BJ (cell line): Measurements from ENCODE around the gene ATF7IP. TPM values are rescaled to one million over a fixed set of nuclear protein-coding genes. Genes with fewer than 3 reads are reported as not detected.
"Not testable (repeated sequence)": the region's sequence is repeated elsewhere in the genome, so short reads cannot be mapped to it uniquely, and the experiment has no call there.

Experiments
- CTCF ChIA-PET: fragments of 350-600 bp; formaldehyde crosslinking; extraction: SDS; loops from one replicate; lab custom pipeline; 2021; ENCODE audit warnings: antibody characterized with exemption, inconsistent platforms; lab: Yijun Ruan, JAX
- POLR2A ChIA-PET: fragments of 300-600 bp; sonication (Branson Sonifier 250); formaldehyde crosslinking; extraction: SDS; loops from one replicate; lab custom pipeline; 2021; ENCODE audit warnings: antibody characterized with exemption; lab: Charles Lee
- DNase-seq: peaks from one replicate; pipeline ENCODE4 v3.0.0-alpha.2; 2011; ENCODE audit warnings: low read depth
- H3K27me3 ChIP-seq: 2 replicates; pipeline ENCODE4 v1.6.0; 2011; ENCODE audit warnings: low read length; ENCODE audit not compliant: control insufficient read depth, insufficient read depth
- H3K36me3 ChIP-seq: 2 replicates; pipeline ENCODE4 v1.5.1; 2011; ENCODE audit warnings: low read length; ENCODE audit not compliant: control insufficient read depth, insufficient read depth
- H3K4me3 ChIP-seq: 2 replicates; pipeline ENCODE4 v1.5.1; 2011; ENCODE audit warnings: low read depth, mild to moderate bottlenecking, control low read depth, low read length
- CTCF ChIP-seq: IDR thresholded peaks from 2 replicates; pipeline ENCODE4 v1.5.1; 2011; ENCODE audit warnings: low read depth, mild to moderate bottlenecking, control low read depth, inconsistent platforms, low read length, moderate library complexity; ENCODE audit not compliant: insufficient read depth
- polyA minus RNA-seq: library from RNA; depleted of rRNA, polyadenylated mRNA; stranded (reverse); fragments of >200 nt; gene quantifications from 2 replicates; pipeline ENCODE4 v1.2.3, GENCODE V29; 2011; rRNA and poly(A)+ RNA removed
- polyA plus RNA-seq: library from polyadenylated mRNA; depleted of rRNA; stranded (reverse); fragments of >200 nt; gene quantifications from 2 replicates; pipeline ENCODE4 v1.2.3, GENCODE V29; 2011; rRNA removed

Gene ATF7IP
- 8.1 and 10.2 TPM in 2 replicates for polyA plus RNA-seq
- 32.6 and 42.2 TPM in 2 replicates for polyA minus RNA-seq

DNA sequence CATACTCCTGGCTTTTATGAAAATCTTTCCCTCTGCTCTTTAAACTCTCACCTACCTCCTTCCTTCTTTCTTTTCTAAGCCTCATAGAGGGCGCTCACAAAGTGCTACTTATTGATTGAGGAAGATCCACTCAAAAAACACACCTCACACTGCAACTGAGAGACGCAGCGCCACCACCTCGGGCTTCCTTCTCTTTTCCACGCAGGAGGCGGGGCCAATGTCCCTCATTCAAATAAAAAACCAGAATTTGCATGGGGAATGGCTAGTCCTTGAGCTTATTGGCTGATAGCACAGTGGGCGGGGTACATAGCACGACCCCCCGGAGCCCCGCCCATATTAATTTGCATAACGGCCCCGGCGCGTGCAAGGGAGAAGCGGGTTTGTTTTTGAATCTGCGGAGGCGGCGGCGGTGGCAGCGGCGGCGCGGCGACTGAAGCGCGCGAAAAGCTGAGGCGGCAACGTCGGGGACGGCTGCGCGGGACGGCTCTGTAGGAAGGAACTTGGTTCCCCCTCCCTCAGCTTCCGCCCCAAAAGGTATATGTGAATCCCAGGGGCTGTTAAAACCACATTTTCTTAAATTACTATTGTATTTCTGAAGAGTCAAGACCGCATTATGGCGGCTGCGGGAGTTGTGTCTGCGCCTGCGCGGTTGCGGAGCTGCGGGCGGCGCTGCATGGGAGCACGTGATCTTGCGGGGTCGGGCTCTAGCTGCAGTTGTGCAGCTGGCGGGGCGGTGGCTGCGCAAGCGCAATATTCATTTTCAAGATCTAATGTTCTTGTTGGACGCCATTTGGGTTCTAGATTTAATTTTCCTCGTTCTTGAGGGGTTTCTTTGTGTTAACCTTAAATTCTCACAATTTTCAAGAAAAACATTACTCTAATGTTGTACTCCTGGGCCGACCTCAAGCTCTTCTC lies at the start of gene ATF7IP:
ATF7IP (plus strand) TSS at position 389 of the 915 bp plus-strand sequence. CDS start 58,234 bp downstream, outside the sequence.
- peak; percentile 41 for TF ChIP-seq CTCF
- POLR2A ChIA-PET = interaction anchor here (0.6 to 1.4 kb wide), 6 partner anchors 19 to 1465 kb away, joined by 3 to 9 read pairs (median 4); no protein-coding TSS in a partner anchor
- Histone ChIP-seq H3K36me3 (peaks cover 1% of the 10 kb centered on the region; the same call in 1 of the 2 replicates), H3K4me3 (peak within 1 kb of the TSS; percentile 91), H3K27me3 (no peaks in the 10 kb centered on the region)
- DNase-seq = peak; percentile 88
- CTCF ChIA-PET = interaction anchor here (0.6 to 2.2 kb wide), 14 partner anchors 13 to 537 kb away, joined by 3 to 12 read pairs (median 3); no protein-coding TSS in a partner anchor

DNA sequence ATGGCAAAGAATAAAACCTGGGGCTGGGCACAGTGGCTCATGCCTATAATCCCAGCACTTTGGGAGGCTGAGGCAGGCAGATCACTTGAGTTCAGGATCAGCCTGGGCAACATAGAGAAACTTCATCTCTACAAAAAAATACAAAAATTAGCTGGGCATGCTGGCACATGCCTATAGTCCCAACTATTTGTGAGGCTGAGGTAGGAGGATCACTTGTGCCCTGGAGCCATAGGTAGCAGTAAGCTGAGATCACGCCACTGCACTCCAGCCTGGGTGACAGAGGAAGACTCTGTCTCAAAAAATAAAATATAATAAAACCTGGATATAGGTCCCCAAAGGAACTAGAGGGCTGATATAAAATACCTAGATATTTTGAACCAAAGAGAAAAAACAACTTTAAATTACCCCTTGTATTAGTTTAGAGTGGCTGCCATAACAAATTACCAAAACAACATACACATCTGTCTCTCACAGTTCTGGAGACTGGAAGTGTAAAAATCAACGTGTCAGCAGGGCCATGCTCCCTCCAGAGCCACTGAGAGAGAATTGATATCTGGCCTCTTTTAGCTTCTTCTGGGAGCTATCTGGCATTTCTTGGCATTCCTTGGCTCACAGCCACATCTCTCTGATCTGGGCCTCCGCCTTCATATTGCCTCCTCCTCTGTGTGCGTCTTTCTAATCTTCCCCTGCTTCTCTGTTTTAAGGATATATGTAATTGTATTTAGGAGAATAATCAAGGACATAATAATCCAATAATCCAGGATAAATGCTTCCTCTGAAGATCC lies 47.9 kb upstream of the ATF7IP start:
- no peak for TF ChIP-seq CTCF
- CTCF ChIA-PET = interaction anchor here (0.7 kb wide), 1 partner anchor 617 kb away, joined by 4 read pairs; no protein-coding TSS in a partner anchor
- POLR2A ChIA-PET = no interaction called here
- no peak for DNase-seq
- Histone ChIP-seq H3K4me3 (no peak overlapping the region), H3K36me3 (no peaks in the 10 kb centered on the region), H3K27me3 (no peaks in the 10 kb centered on the region)

GRCh38 chr12:14319704-14320427 lies 45.6 kb upstream of the ATF7IP start:
- POLR2A ChIA-PET, H3K27me3 ChIP-seq, DNase-seq, H3K36me3 ChIP-seq, H3K4me3 ChIP-seq: not testable (repeated sequence)
- CTCF ChIA-PET = interaction anchor here (1.8 kb wide), 1 partner anchor 62 kb away, joined by 5 read pairs; no protein-coding TSS in a partner anchor

DNA sequence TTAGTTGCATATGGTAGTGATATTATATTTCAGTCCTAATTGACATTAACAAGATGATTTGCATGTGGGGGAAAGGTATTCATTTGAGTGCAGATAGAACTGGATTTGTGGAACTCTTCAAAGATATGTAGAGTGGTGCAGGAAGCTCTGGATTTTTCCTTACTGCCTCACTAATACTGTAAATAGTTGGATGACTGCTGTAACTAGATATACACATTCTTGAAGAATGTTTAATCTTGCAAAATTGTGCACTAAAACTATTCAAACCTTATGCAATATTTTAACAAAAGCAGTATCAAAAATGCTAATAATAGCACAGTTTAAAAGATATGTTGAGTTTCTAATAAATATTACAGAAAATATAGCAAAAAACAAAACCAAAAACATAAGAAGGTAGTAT lies 43.1 kb upstream of the ATF7IP start:
- CTCF ChIA-PET = interaction anchor here (0.6 to 1.0 kb wide), 3 partner anchors 23 to 1432 kb away, joined by 3 to 5 read pairs (median 4); no protein-coding TSS in a partner anchor
- no peaks in the 10 kb centered on the region for H3K36me3 ChIP-seq
- no peaks in the 10 kb centered on the region for H3K27me3 ChIP-seq
- no peak overlapping the region for H3K4me3 ChIP-seq
- no peak for DNase-seq
- TF ChIP-seq CTCF = no peak
- POLR2A ChIA-PET = no interaction called here

GRCh38 chr12:14325716-14326343 lies 39.7 kb upstream of the ATF7IP start:
- Histone ChIP-seq H3K4me3 (no peak overlapping the region), H3K36me3 (no peaks in the 10 kb centered on the region), H3K27me3 (no peaks in the 10 kb centered on the region)
- POLR2A ChIA-PET = no interaction called here
- CTCF ChIA-PET = no interaction called here
- DNase-seq = no peak
- no peak for TF ChIP-seq CTCF
